Endothelial cell (in vitro differentiated cells): Measurements from ENCODE around the gene CACNA1H. TPM values are rescaled to one million over a fixed set of nuclear protein-coding genes. Genes with fewer than 3 reads are reported as not detected.

Source experiments
- DNase-seq: peaks from one replicate; pipeline ENCODE4 v3.0.0; 2021; ENCODE audit warnings: low spot score
- H3K27ac Mint-ChIP-seq: one replicate; pipeline ENCODE4 v1.8.0; 2021; ENCODE audit warnings: mixed read lengths, inconsistent platforms; ENCODE audit not compliant: unreplicated experiment
- H3K27me3 Mint-ChIP-seq: one replicate; pipeline ENCODE4 v1.8.0; 2021; ENCODE audit warnings: mild to moderate bottlenecking, moderate library complexity, mixed read lengths, inconsistent platforms; ENCODE audit not compliant: unreplicated experiment
- H3K36me3 Mint-ChIP-seq: one replicate; pipeline ENCODE4 v1.8.0; 2021; ENCODE audit warnings: mild to moderate bottlenecking, low read depth, mixed read lengths, inconsistent platforms; ENCODE audit not compliant: unreplicated experiment
- H3K4me1 Mint-ChIP-seq: one replicate; pipeline ENCODE4 v1.8.0; 2021; ENCODE audit warnings: mild to moderate bottlenecking, mixed read lengths, inconsistent platforms; ENCODE audit not compliant: unreplicated experiment
- H3K4me3 Mint-ChIP-seq: one replicate; pipeline ENCODE4 v1.8.0; 2021; ENCODE audit warnings: mild to moderate bottlenecking, mixed read lengths, inconsistent platforms; ENCODE audit not compliant: unreplicated experiment
- H3K9me3 Mint-ChIP-seq: one replicate; pipeline ENCODE4 v1.8.0; 2021; ENCODE audit warnings: mixed read lengths, inconsistent platforms; ENCODE audit not compliant: unreplicated experiment
- CTCF ChIP-seq: fragments of 200-600 bp; sonication (generic); IDR thresholded peaks from one replicate; pipeline ENCODE4 v1.5.0; 2021; ENCODE audit warnings: antibody characterized with exemption; ENCODE audit not compliant: unreplicated experiment
- total RNA-seq: library from RNA; stranded (reverse); fragmentation: NEBNext Ultra II Directional; extraction: Animal tissue kit (Norgen Biotek cat#: 25700); gene quantifications from one replicate; pipeline ENCODE4 v1.2.1, GENCODE V29; 2021; ENCODE audit not compliant: unreplicated experiment

The CACNA1H gene
- total RNA-seq, 1 donor from 2014 or later: 3.4 TPM

- H3K4me1 Mint-ChIP-seq: no peaks in the 10 kb centered on the region
- H3K36me3 Mint-ChIP-seq: no peaks in the 10 kb centered on the region
- no peaks in the 10 kb centered on the region for H3K9me3 Mint-ChIP-seq
- no peak for DNase-seq
- no peak for TF ChIP-seq CTCF
- H3K4me3 Mint-ChIP-seq: no peak overlapping the region
- H3K27me3 Mint-ChIP-seq: peaks cover 3% of the 10 kb centered on the region
- no peak overlapping the region for H3K27ac Mint-ChIP-seq
Measured at GRCh38 chr16:1119766-1120576, 32.9 kb upstream of the CACNA1H start.

GRCh38 chr16:1120577-1120941 lies 32.3 kb upstream of the CACNA1H start:
- no peak overlapping the region for H3K27ac Mint-ChIP-seq
- H3K4me1 Mint-ChIP-seq: no peaks in the 10 kb centered on the region
- no peak for DNase-seq
- H3K27me3 Mint-ChIP-seq: peaks cover 2% of the 10 kb centered on the region
- TF ChIP-seq CTCF: no peak
- no peak overlapping the region for H3K4me3 Mint-ChIP-seq
- H3K36me3 Mint-ChIP-seq: no peaks in the 10 kb centered on the region
- H3K9me3 Mint-ChIP-seq: no peaks in the 10 kb centered on the region

GRCh38 chr16:1121009-1121408 lies 31.9 kb upstream of the CACNA1H start:
- no peak overlapping the region for H3K4me3 Mint-ChIP-seq
- H3K4me1 Mint-ChIP-seq: no peaks in the 10 kb centered on the region
- H3K9me3 Mint-ChIP-seq: no peaks in the 10 kb centered on the region

GRCh38 chr16:1121601-1122397 lies 31.1 kb upstream of the CACNA1H start:
- Mint-ChIP-seq H3K36me3 (no peaks in the 10 kb centered on the region), H3K4me1 (no peaks in the 10 kb centered on the region), H3K4me3 (no peak overlapping the region), H3K9me3 (no peaks in the 10 kb centered on the region), H3K27ac (no peak overlapping the region), H3K27me3 (peaks cover 2% of the 10 kb centered on the region)
- no peak for TF ChIP-seq CTCF
- DNase-seq: no peak

More at GRCh38 chr16:1121009-1121408, 31.9 kb upstream of the CACNA1H start:
- TF ChIP-seq CTCF: no peak
- no peak for DNase-seq
- Mint-ChIP-seq H3K27ac (no peak overlapping the region), H3K36me3 (no peaks in the 10 kb centered on the region), H3K27me3 (peaks cover 2% of the 10 kb centered on the region)

GRCh38 chr16:1122398-1122765 lies 30.5 kb upstream of the CACNA1H start:
- Mint-ChIP-seq H3K9me3 (no peaks in the 10 kb centered on the region), H3K27me3 (peaks cover 2% of the 10 kb centered on the region), H3K36me3 (no peaks in the 10 kb centered on the region), H3K4me1 (no peaks in the 10 kb centered on the region), H3K4me3 (no peak overlapping the region), H3K27ac (no peak overlapping the region)
- no peak for DNase-seq
- no peak for TF ChIP-seq CTCF
